Measurements from ENCODE around the gene SREK1IP1.
A peak's percentile ranks its signal among the peaks of the same experiment; 100 is the strongest.

The SREK1IP1 gene

DNA sequence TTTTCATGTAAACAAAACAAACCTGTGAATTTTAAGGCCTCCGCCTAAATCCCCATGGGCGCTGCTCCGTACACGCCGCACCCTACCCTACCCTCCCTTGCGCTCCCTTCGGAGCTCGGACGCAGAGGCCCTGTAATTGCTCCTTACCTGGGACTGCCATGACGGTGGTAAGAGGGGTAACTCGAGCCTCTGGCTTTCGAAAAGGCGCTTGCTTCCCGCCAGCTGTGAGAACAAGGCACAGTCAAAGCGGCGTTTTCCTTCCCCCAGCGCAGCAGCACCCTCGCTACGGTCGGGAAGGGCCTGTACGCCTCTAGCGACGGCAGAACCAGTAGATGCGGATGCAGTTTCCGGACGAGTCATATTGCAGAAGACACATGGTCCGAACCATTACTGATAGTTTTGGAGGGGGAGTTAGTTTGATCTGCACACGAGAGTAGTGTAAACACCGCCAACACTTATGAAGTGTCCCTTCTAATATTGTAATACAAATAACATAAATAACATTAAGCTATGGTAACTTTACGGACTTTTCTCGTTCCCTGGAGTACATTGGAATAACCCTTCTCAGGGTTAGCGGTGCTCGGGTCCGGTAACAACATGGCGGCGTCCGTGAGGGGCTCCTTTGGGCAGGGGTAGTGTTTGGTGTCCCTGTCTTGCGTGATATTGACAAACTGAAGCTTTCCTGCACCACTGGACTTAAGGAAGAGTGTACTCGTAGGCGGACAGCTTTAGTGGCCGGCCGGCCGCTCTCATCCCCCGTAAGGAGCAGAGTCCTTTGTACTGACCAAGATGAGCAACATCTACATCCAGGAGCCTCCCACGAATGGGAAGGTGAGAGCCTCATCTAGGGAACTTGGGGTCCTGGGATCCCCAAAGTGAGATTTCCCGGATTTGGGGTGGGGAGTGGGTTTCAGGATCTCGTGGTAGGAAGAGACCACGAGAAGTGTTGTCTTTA, at the start of gene SREK1IP1, which contains the start of gene CWC27:
TSS of gene SREK1IP1 (minus strand) at position 334 of the 955 bp plus-strand sequence. CDS start at position 160, 174 bp downstream.
TSS of gene CWC27 (plus strand) at position 573 of the 955 bp plus-strand sequence. CDS start at position 790, 217 bp downstream.
- H3K4me3 ChIP-seq (ENCODE audit: low read depth, low read length) = peak within 1 kb of the TSS; percentile 67
- TF ChIP-seq, protein P1, sequence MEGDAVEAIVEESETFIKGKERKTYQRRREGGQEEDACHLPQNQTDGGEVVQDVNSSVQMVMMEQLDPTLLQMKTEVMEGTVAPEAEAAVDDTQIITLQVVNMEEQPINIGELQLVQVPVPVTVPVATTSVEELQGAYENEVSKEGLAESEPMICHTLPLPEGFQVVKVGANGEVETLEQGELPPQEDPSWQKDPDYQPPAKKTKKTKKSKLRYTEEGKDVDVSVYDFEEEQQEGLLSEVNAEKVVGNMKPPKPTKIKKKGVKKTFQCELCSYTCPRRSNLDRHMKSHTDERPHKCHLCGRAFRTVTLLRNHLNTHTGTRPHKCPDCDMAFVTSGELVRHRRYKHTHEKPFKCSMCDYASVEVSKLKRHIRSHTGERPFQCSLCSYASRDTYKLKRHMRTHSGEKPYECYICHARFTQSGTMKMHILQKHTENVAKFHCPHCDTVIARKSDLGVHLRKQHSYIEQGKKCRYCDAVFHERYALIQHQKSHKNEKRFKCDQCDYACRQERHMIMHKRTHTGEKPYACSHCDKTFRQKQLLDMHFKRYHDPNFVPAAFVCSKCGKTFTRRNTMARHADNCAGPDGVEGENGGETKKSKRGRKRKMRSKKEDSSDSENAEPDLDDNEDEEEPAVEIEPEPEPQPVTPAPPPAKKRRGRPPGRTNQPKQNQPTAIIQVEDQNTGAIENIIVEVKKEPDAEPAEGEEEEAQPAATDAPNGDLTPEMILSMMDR (IDR thresholded peaks at IDR 0.05; ENCODE audit: borderline replicate concordance, insufficient read depth, low read depth, low read length) = 0 out of 2 replicates have a peak, but pooled peaks have one; percentile 13

DNA sequence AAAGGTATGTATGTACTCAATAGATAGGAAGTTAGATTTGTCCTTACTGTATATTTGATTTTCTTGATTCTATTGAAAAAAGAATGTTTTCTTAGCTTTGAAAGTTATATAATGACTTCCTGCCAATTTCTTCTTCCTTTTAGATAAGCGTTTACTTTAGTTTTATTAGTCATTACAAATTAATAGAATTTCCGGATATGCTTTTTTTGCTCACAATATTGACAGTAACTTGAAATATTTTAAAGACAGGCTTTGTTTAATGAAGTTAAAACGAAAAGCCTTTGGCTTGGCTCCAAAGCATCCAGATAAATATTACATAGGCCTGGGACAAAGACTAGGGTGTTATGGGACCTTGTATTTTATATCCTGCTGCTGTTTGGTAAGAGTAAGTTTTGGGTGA, 49.8 kb upstream of the SREK1IP1 start:
- no peak overlapping the region for H3K4me3 ChIP-seq (ENCODE audit: low read depth, low read length)
- TF ChIP-seq, protein P1 (IDR thresholded peaks at IDR 0.05; ENCODE audit: borderline replicate concordance, insufficient read depth, low read depth, low read length) = no peak

DNA sequence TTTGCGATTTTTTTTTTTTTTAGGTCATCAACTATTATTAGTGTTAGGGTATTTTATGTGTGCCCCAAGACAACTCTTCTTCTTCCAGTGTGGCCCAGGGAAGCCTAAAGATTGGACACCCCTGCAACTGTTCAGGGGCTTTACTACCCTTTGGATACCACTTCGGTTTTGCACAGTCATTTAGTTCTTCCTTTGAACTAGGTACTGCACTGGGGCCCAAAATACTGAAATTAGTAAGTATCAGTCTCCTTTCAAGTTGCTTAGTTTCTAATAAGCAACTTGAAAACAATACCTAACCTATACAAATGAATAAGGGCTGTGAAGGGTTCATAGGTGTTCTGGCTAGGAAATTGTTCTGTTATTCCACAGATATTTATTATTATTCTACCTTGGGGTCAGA, 45.6 kb upstream of the SREK1IP1 start:
- TF ChIP-seq, protein P1 (IDR thresholded peaks at IDR 0.05; ENCODE audit: borderline replicate concordance, insufficient read depth, low read depth, low read length) = no peak
- H3K4me3 ChIP-seq (ENCODE audit: low read depth, low read length) = no peak overlapping the region

DNA sequence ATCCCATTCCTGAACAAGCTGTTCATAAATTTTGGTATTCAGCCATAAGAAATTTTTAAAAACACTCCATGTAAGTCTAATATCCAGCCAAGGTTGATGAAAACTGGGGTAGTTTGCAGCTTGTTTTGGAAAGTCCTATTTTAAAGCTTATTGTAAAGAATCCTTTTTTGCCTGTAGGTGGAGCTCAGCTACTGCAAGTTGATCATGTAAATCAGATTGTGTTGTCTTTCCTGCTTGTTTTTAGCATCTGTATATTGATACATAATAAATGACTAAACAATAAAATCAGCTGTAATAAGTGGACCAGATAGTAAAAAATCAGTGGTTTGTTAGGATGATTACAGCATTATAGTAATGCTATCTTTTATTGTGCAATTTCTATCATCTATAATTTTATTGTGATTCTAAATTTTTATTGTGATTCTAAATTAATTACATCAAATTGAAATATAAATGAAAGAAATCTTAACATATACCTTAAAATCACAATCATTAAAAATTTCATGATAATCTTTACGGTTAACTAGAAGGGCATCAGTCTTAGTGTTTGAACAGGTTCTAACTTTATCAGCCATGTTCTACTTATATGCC, 42.7 kb upstream of the SREK1IP1 start:
- TF ChIP-seq, protein P1 (IDR thresholded peaks at IDR 0.05; ENCODE audit: borderline replicate concordance, insufficient read depth, low read depth, low read length) = peak; percentile 47; the same call in 1 of the 2 replicates

DNA sequence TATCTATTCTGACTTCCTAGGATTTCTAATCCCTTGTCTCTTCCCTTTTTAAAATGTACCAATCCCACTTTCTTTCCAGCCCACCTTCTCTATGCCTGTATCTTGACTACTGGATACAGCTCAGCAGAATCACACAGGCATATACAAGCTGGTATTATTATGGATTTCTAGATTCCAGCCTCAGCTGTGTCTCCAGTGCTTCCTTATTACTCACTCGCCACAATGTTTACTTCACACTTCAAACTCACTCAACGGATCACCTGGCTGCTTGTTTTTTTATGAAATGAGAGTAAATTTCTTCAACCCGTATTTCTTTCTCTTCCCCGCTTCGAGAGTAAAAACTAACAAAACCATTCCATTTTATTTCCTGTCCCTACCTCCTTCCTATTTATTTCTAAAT, 39.0 kb upstream of the SREK1IP1 start:
- no peak overlapping the region for H3K4me3 ChIP-seq (ENCODE audit: low read depth, low read length)

More for the DNA sequence above, 42.7 kb upstream of the SREK1IP1 start:
- no peak overlapping the region for H3K4me3 ChIP-seq (ENCODE audit: low read depth, low read length)

DNA sequence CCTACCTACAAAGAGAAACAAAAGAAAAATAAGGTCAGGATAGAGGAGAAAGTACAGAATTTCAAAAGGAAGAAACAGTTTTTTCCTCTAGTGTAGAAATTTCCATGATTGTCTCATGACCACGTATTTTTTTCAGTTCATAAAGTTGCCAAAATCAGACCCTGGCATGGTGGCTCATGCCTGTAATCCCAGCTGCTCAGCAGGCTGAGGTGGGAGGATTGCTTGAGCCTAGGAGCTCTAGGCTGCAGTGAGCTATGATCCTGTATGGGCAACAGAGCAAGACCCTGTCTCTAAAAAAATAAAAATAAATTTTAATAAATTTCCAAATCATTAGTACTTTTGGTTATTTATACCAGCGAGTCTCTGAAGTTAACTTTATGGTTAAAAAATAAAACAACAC, 38.0 kb upstream of the SREK1IP1 start:
- H3K4me3 ChIP-seq (ENCODE audit: low read depth, low read length) = no peak overlapping the region
- TF ChIP-seq, protein P1 (IDR thresholded peaks at IDR 0.05; ENCODE audit: borderline replicate concordance, insufficient read depth, low read depth, low read length) = no peak

More for the DNA sequence above, 39.0 kb upstream of the SREK1IP1 start:
- TF ChIP-seq, protein P1 (IDR thresholded peaks at IDR 0.05; ENCODE audit: borderline replicate concordance, insufficient read depth, low read depth, low read length) = no peak

All from GM12875 (cell line).